ENCODE results near the gene FAM111B. TPM values are rescaled to one million over a fixed set of nuclear protein-coding genes. Genes with fewer than 3 reads are reported as not detected.

Gene FAM111B
- total RNA-seq, 3 donors from 2014 or later (not counting 1 experiment from before 2014, with no cell fraction given): 1.2 to 1.9 (median 1.4) TPM

GRCh38 chr11:59173964-59174663 is 67.1 kb downstream of the FAM111B start:
- TF ChIP-seq CTCF (IDR thresholded peaks at IDR 0.05): no peak
- Mint-ChIP-seq H3K27me3 (ENCODE audit: low read depth in 2 of 2) (peaks cover 21 to 32% of the 10 kb centered on the region in 2 donors), H3K4me1 (peaks cover 7 to 9% of the 10 kb centered on the region in 2 donors), H3K4me3 (peak overlapping the region; percentile 41), H3K27ac (no peak overlapping the region), H3K36me3 (no peaks in the 10 kb centered on the region), H3K9me3 (no peaks in the 10 kb centered on the region)
- Histone ChIP-seq H3K4me3 (ENCODE audit: low read length) (no peak overlapping the region), H3K4me1 (ENCODE audit: control insufficient read depth, insufficient read depth, low read length) (peaks cover 12% of the 10 kb centered on the region), H3K27ac (ENCODE audit: low read length) (no peak overlapping the region), H3K36me3 (ENCODE audit: control insufficient read depth, insufficient read depth, low read length) (no peaks in the 10 kb centered on the region), H3K9me3 (ENCODE audit: control insufficient read depth, insufficient read depth, low read length) (no peaks in the 10 kb centered on the region), H3K27me3 (ENCODE audit: control insufficient read depth, insufficient read depth, low read length) (peaks cover 9% of the 10 kb centered on the region)
- intact Hi-C loops (cut with micrococcal nuclease): loop anchor here (5.0 kb wide), 1 partner anchor 508 kb away; no protein-coding TSS in a partner anchor
- ATAC-seq (no peak), DNase-seq (peak in 1 of 2 donors; percentile 21)
- 73% methylated on average over 6 of the region's 7 CpGs for WGBS (ENCODE audit: insufficient coverage)

- DNase-seq (no peak), ATAC-seq (no peak)
- peaks cover 9% of the 10 kb centered on the region for H3K27me3 ChIP-seq (ENCODE audit: control insufficient read depth, insufficient read depth, low read length)
- Mint-ChIP-seq H3K27ac (no peak overlapping the region), H3K4me1 (peaks cover 7 to 9% of the 10 kb centered on the region in 2 donors), H3K9me3 (no peaks in the 10 kb centered on the region), H3K27me3 (ENCODE audit: low read depth in 2 of 2) (peaks cover 21 to 32% of the 10 kb centered on the region in 2 donors), H3K4me3 (no peak overlapping the region), H3K36me3 (no peaks in the 10 kb centered on the region)
- intact Hi-C loops (cut with micrococcal nuclease): loop anchor here (5.0 kb wide), 1 partner anchor 508 kb away; no protein-coding TSS in a partner anchor
- WGBS (ENCODE audit: insufficient coverage): 86% methylated on average over 7 of the region's 7 CpGs
- no peaks in the 10 kb centered on the region for H3K9me3 ChIP-seq (ENCODE audit: control insufficient read depth, insufficient read depth, low read length)
- TF ChIP-seq CTCF (IDR thresholded peaks at IDR 0.05): no peak
- H3K4me3 ChIP-seq (ENCODE audit: low read length): no peak overlapping the region
- H3K27ac ChIP-seq (ENCODE audit: low read length): no peak overlapping the region
- H3K4me1 ChIP-seq (ENCODE audit: control insufficient read depth, insufficient read depth, low read length): peaks cover 12% of the 10 kb centered on the region
- no peaks in the 10 kb centered on the region for H3K36me3 ChIP-seq (ENCODE audit: control insufficient read depth, insufficient read depth, low read length)
Observed at GRCh38 chr11:59174664-59175033, 67.6 kb downstream of the FAM111B start.

GRCh38 chr11:59175091-59175501 is 68.1 kb downstream of the FAM111B start:
- Mint-ChIP-seq H3K4me3 (peak overlapping the region; percentile 45), H3K36me3 (no peaks in the 10 kb centered on the region), H3K27ac (no peak overlapping the region), H3K9me3 (no peaks in the 10 kb centered on the region), H3K4me1 (peaks cover 7 to 9% of the 10 kb centered on the region in 2 donors), H3K27me3 (ENCODE audit: low read depth in 2 of 2) (peaks cover 21 to 32% of the 10 kb centered on the region in 2 donors)
- Histone ChIP-seq H3K27me3 (ENCODE audit: control insufficient read depth, insufficient read depth, low read length) (peaks cover 9% of the 10 kb centered on the region), H3K9me3 (ENCODE audit: control insufficient read depth, insufficient read depth, low read length) (no peaks in the 10 kb centered on the region), H3K36me3 (ENCODE audit: control insufficient read depth, insufficient read depth, low read length) (no peaks in the 10 kb centered on the region), H3K27ac (ENCODE audit: low read length) (no peak overlapping the region), H3K4me3 (ENCODE audit: low read length) (no peak overlapping the region), H3K4me1 (ENCODE audit: control insufficient read depth, insufficient read depth, low read length) (peaks cover 12% of the 10 kb centered on the region)
- no peak for ATAC-seq
- 81% methylated on average over 4 of the region's 4 CpGs for WGBS (ENCODE audit: insufficient coverage)
- no peak for DNase-seq
- no peak for TF ChIP-seq CTCF (IDR thresholded peaks at IDR 0.05)
- intact Hi-C loops (cut with micrococcal nuclease): no loop called here
